Ishikawa (cell line): ENCODE data around the gene CAMK2A.

ENCODE experiments used
- CEBPB ChIP-seq: IDR thresholded peaks from 2 replicates; pipeline ENCODE4 v1.6.1; 2012
- CREB1 ChIP-seq: IDR thresholded peaks from 2 replicates; pipeline ENCODE4 v1.6.1; 2012; ENCODE audit warnings: low read depth
- EGR1 ChIP-seq: IDR thresholded peaks from 2 replicates; pipeline ENCODE4 v1.6.1; 2012
- EP300 ChIP-seq: IDR thresholded peaks from 2 replicates; pipeline ENCODE4 v1.6.1; 2012; ENCODE audit warnings: borderline replicate concordance
- FOXM1 ChIP-seq: IDR thresholded peaks from 2 replicates; pipeline ENCODE4 v1.6.1; 2012; ENCODE audit warnings: low read depth, borderline replicate concordance
- NFIC ChIP-seq: IDR thresholded peaks from 2 replicates; pipeline ENCODE4 v1.6.1; 2012
- RAD21 ChIP-seq: IDR thresholded peaks from 2 replicates; pipeline ENCODE4 v1.6.1; 2012; ENCODE audit warnings: low read depth
- REST ChIP-seq: IDR thresholded peaks from 2 replicates; pipeline ENCODE4 v1.6.1; 2012; ENCODE audit warnings: low read depth, mild to moderate bottlenecking
- TAF1 ChIP-seq: IDR thresholded peaks from 2 replicates; pipeline ENCODE4 v1.6.1; 2012; ENCODE audit warnings: low read depth, mild to moderate bottlenecking
- TCF12 ChIP-seq: IDR thresholded peaks from 2 replicates; pipeline ENCODE4 v1.6.1; 2012; ENCODE audit warnings: low read depth
- TEAD4 ChIP-seq: IDR thresholded peaks from 2 replicates; pipeline ENCODE4 v1.6.1; 2012
- USF1 ChIP-seq: IDR thresholded peaks from 2 replicates; pipeline ENCODE4 v1.6.1; 2012
- YY1 ChIP-seq: IDR thresholded peaks from 2 replicates; pipeline ENCODE4 v1.6.1; 2012; ENCODE audit warnings: low read depth
- ZBTB7A ChIP-seq: IDR thresholded peaks from 2 replicates; pipeline ENCODE4 v1.6.1; 2012; ENCODE audit warnings: low read depth
- TF ChIP-seq, protein P1 (sequence below): IDR thresholded peaks from 2 replicates; pipeline ENCODE4 v1.6.1; 2012

CAMK2A gene

GRCh38 chr5:150289551-150290390, at the start of gene CAMK2A:
CAMK2A (minus strand) TSS chr5:150289773; CDS start chr5:150289625, 148 bp downstream.
- TF ChIP-seq, protein P1, sequence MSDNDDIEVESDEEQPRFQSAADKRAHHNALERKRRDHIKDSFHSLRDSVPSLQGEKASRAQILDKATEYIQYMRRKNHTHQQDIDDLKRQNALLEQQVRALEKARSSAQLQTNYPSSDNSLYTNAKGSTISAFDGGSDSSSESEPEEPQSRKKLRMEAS: no peak
- TF ChIP-seq NFIC (no peak), EGR1 (no peak), REST (no peak), TCF12 (no peak)

DNA sequence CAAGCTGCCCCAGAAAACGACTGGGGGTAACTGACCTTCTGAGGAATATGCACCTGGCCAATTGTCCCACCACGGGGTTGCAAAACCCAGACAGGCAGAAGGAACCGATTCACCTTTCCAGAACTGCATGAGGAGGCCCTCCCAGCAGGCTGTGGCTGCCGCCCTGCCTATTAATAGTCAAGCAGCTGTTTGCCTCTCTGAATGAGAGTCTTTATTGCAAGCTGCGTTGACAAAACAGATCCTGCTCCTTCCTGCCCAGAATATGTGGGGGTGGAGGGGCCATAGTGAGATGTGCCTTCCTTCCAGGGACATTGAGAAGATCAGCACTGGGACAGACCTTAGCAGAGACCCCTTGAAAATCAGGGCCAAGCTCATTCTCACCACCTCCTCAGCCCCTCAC, 49.6 kb upstream of the CAMK2A start:
- TF ChIP-seq USF1 (no peak), CREB1 (no peak)

GRCh38 chr5:150338546-150338945, 49.0 kb upstream of the CAMK2A start:
- TF ChIP-seq YY1 (no peak), RAD21 (no peak), CREB1 (no peak), USF1 (no peak), REST (no peak), TCF12 (no peak), CEBPB (no peak), NFIC (no peak), TEAD4 (no peak), EGR1 (no peak), FOXM1 (no peak), ZBTB7A (no peak), EP300 (no peak), TAF1 (no peak)
- TF ChIP-seq, protein P1: no peak

DNA sequence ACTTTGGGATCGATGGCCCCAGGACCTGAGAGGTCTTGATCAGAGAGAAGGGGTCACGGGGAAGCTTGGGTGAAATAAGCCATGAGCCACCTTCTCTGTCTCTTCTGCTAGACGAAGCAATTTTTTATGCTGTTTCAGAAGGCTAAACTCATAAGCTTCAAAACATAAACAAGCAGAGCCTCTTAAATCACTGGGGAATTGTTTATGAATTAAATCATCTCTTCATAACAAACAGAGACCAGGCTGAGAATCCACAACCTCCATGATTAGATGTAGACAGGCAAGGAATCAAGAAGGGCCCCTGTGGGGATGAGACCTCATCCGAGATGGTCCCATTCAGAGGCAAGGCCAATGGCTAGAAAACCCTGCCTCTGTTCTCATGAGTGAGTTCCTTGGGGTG, 46.2 kb upstream of the CAMK2A start:
- TF ChIP-seq YY1 (no peak), TCF12 (no peak), TEAD4 (no peak), RAD21 (no peak), TAF1 (no peak), USF1 (no peak), FOXM1 (no peak), CEBPB (no peak), CREB1 (no peak), REST (no peak), ZBTB7A (no peak), EGR1 (no peak), EP300 (no peak), NFIC (no peak)
- TF ChIP-seq, protein P1: no peak
